H9 (cell line): ENCODE data around the gene IGFBP5. TPM values are rescaled to one million over a fixed set of nuclear protein-coding genes. Genes with fewer than 3 reads are reported as not detected.

Experiments used
- DNase-seq: peaks from one replicate; pipeline ENCODE4 v3.0.0-alpha.2; 2017
- H2AFZ ChIP-seq: one replicate; pipeline ENCODE4 v1.6.1; 2013; ENCODE audit warnings: mild to moderate bottlenecking, low read length, control low read depth, moderate library complexity
- H2AK5ac ChIP-seq: 2 replicates; pipeline ENCODE4 v1.6.1; 2013; ENCODE audit warnings: low read length, control low read depth, mixed read lengths; ENCODE audit not compliant: insufficient read length
- H2BK120ac ChIP-seq: one replicate; pipeline ENCODE4 v1.6.1; 2013; ENCODE audit warnings: low read depth, mild to moderate bottlenecking, low read length, control low read depth, inconsistent platforms; ENCODE audit not compliant: poor library complexity, severe bottlenecking
- H2BK12ac ChIP-seq: 2 replicates; pipeline ENCODE4 v1.6.1; 2013; ENCODE audit warnings: low read length, control low read depth, mixed read lengths, low read depth; ENCODE audit not compliant: insufficient read length
- H2BK15ac ChIP-seq: 2 replicates; pipeline ENCODE4 v1.6.1; 2013; ENCODE audit warnings: low read depth, low read length, control low read depth
- H2BK20ac ChIP-seq: one replicate; pipeline ENCODE4 v1.6.1; 2013; ENCODE audit warnings: low read depth, mild to moderate bottlenecking, low read length, control low read depth, inconsistent platforms; ENCODE audit not compliant: poor library complexity, severe bottlenecking
- H2BK5ac ChIP-seq: 2 replicates; pipeline ENCODE4 v1.6.1; 2013; ENCODE audit warnings: low read length, control low read depth, mixed read lengths; ENCODE audit not compliant: insufficient read length
- H3K14ac ChIP-seq: 2 replicates; pipeline ENCODE4 v1.6.1; 2013; ENCODE audit warnings: low read length, control low read depth; ENCODE audit not compliant: insufficient read depth
- H3K18ac ChIP-seq: 2 replicates; pipeline ENCODE4 v1.6.1; 2013; ENCODE audit warnings: low read depth, mild to moderate bottlenecking, mixed read lengths, low read length, control low read depth; ENCODE audit not compliant: insufficient read length
- H3K23ac ChIP-seq: 2 replicates; pipeline ENCODE4 v1.6.1; 2013; ENCODE audit warnings: low read length, control low read depth, mixed read lengths, low read depth; ENCODE audit not compliant: insufficient read length
- H3K23me2 ChIP-seq: 2 replicates; pipeline ENCODE4 v1.6.1; 2013; ENCODE audit warnings: low read depth, mild to moderate bottlenecking, mixed read lengths, low read length, control low read depth; ENCODE audit not compliant: insufficient read length, poor library complexity, severe bottlenecking
- H3K27ac ChIP-seq: 2 replicates; pipeline ENCODE4 v1.5.1; 2013; ENCODE audit warnings: low read length, control low read depth, mixed read lengths, low read depth; ENCODE audit not compliant: insufficient read length
- H3K27me3 ChIP-seq: 2 replicates; pipeline ENCODE4 v1.6.1; 2013; ENCODE audit warnings: low read length, control low read depth, inconsistent platforms; ENCODE audit not compliant: insufficient read depth
- H3K4ac ChIP-seq: 2 replicates; pipeline ENCODE4 v1.6.1; 2013; ENCODE audit warnings: low read depth, mild to moderate bottlenecking, control low read depth, inconsistent platforms, low read length, moderate library complexity
- H3K4me1 ChIP-seq: 2 replicates; pipeline ENCODE4 v1.6.1; 2013; ENCODE audit warnings: low read length, control low read depth, inconsistent platforms; ENCODE audit not compliant: insufficient read depth
- H3K4me2 ChIP-seq: 2 replicates; pipeline ENCODE4 v1.6.1; 2013; ENCODE audit warnings: low read length, control low read depth, mixed read lengths; ENCODE audit not compliant: insufficient read length, insufficient read depth
- H3K56ac ChIP-seq: 2 replicates; pipeline ENCODE4 v1.6.1; 2013; ENCODE audit warnings: low read depth, mild to moderate bottlenecking, mixed read lengths, low read length, control low read depth; ENCODE audit not compliant: insufficient read length
- H3K79me1 ChIP-seq: 2 replicates; pipeline ENCODE4 v1.6.1; 2013; ENCODE audit warnings: low read depth, mild to moderate bottlenecking, moderate library complexity, low read length, control low read depth, inconsistent platforms; ENCODE audit not compliant: insufficient read depth, poor library complexity, severe bottlenecking
- H3K79me2 ChIP-seq: 2 replicates; pipeline ENCODE4 v1.6.1; 2013; ENCODE audit warnings: low read length, control low read depth, inconsistent platforms; ENCODE audit not compliant: insufficient read depth
- H3K9ac ChIP-seq: 2 replicates; pipeline ENCODE4 v1.6.1; 2013; ENCODE audit warnings: low read length, control low read depth, mixed read lengths; ENCODE audit not compliant: insufficient read length; ENCODE audit errors: extremely low read depth
- H3K9me3 ChIP-seq: one replicate; pipeline ENCODE4 v1.6.1; 2013; ENCODE audit warnings: low read depth, low read length, inconsistent platforms; ENCODE audit not compliant: control insufficient read depth
- H3T11ph ChIP-seq: one replicate; pipeline ENCODE4 v1.6.1; 2013; ENCODE audit warnings: mild to moderate bottlenecking, low read length, control low read depth, inconsistent platforms
- H4K20me1 ChIP-seq: one replicate; pipeline ENCODE4 v1.6.1; 2013; ENCODE audit not compliant: control insufficient read depth, insufficient read length, insufficient read depth
- H4K5ac ChIP-seq: 2 replicates; pipeline ENCODE4 v1.6.1; 2013; ENCODE audit warnings: low read depth, mild to moderate bottlenecking, mixed read lengths, low read length, control low read depth; ENCODE audit not compliant: insufficient read length
- H4K8ac ChIP-seq: replicated peaks from 2 replicates; pipeline ENCODE4 v1.6.1; 2013; ENCODE audit warnings: low read length, control low read depth, mixed read lengths, low read depth; ENCODE audit not compliant: insufficient read length
- H4K91ac ChIP-seq: 2 replicates; pipeline ENCODE4 v1.6.1; 2013; ENCODE audit warnings: low read depth, mild to moderate bottlenecking, moderate library complexity, mixed read lengths, low read length, control low read depth; ENCODE audit not compliant: insufficient read length
- H3K27ac Mint-ChIP-seq, 3 experiments: 2 replicates in 2 of 3; 3 replicates in 1 of 3; pipeline ENCODE4 v1.8.0; 2020 to 2021; ENCODE audit warnings: mixed read lengths in 3 of 3, mild to moderate bottlenecking in 1 of 3, moderate library complexity in 1 of 3
- H3K27me3 Mint-ChIP-seq: 2 replicates; pipeline ENCODE4 v1.8.0; 2021; ENCODE audit warnings: low read depth, mild to moderate bottlenecking, moderate library complexity, mixed read lengths
- H3K36me3 Mint-ChIP-seq, 3 experiments: 2 replicates in 2 of 3; 3 replicates in 1 of 3; pipeline ENCODE4 v1.8.0; 2020 to 2021; ENCODE audit warnings: low read depth in 3 of 3, mixed read lengths in 3 of 3; ENCODE audit not compliant: insufficient read depth in 1 of 3
- H3K4me1 Mint-ChIP-seq, 2 experiments: 2 replicates each; pipeline ENCODE4 v1.8.0; 2020; ENCODE audit warnings: mixed read lengths in 2 of 2
- H3K4me3 Mint-ChIP-seq, 2 experiments: 2 replicates in 1 of 2; 3 replicates in 1 of 2; pipeline ENCODE4 v1.8.0; 2020 to 2021; ENCODE audit warnings: mild to moderate bottlenecking in 2 of 2, mixed read lengths in 2 of 2, moderate library complexity in 1 of 2
- H3K9me3 Mint-ChIP-seq, 2 experiments: 2 replicates in 1 of 2; 3 replicates in 1 of 2; pipeline ENCODE4 v1.8.0; 2020; ENCODE audit warnings: mild to moderate bottlenecking in 2 of 2, mixed read lengths in 2 of 2, moderate library complexity in 1 of 2
- WGBS: extraction: QIAGEN DNeasy Blood & Tissue Kit; methylation state at CpG from one replicate; pipeline ENCODE4 v1.1.7; 2013; ENCODE audit warnings: missing lambda C conversion rate, low lambda C conversion rate, mixed read lengths; ENCODE audit not compliant: insufficient read length; ENCODE audit errors: extremely low coverage; 5-methylcytosine and 5-hydroxymethylcytosine counted together
- total RNA-seq: library from RNA; stranded (reverse); gene quantifications from 2 replicates; pipeline ENCODE4 v1.2.1, GENCODE V29; 2021
- TF ChIP-seq, protein P1 (sequence below): fragments of 200-600 bp; sonication (generic); conservative IDR thresholded peaks from 3 replicates; pipeline ENCODE4 v1.8.0; 2021; ENCODE audit warnings: antibody characterized with exemption, mild to moderate bottlenecking

Gene IGFBP5
- total RNA-seq, 1 experiment from 2014 or later, result 0.90 TPM

DNA sequence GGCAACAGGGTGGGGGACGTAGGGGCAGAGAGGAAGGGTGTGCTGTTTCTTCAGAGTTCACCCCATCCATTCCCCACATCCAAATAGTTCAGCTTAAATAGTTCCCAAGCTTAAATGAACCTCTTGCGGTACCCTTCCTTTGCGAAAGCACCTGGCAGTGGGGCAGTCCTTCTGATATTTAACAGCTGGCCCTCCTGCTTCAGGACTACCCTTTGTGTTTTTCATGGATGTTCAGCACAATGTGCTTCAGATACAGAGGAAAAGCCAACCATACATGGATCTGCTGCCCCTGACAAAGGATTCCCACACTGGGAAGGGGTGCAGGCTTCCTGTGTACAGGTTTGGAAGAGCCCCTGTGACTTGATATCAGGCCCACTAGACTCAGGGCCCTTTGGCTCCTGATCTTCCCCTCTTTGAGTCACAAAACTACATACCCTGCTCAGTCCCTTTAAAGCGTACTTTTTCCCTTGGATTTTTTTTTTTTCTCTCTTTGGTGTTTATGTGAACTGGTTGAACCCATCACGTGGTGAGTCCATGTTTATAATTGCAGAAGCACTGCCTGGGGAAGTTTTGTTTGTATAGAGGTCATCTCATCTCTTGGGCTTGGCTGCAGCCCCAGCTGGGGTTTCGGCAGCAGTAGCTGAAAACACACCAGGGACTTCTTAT lies 45.3 kb upstream of the IGFBP5 start:
- Mint-ChIP-seq H3K36me3 (no peaks in the 10 kb centered on the region; a peak in 1 of 7 replicates), H3K27me3 (peaks cover 4% of the 10 kb centered on the region), H3K27ac (peak overlapping the region in 1 of 3 experiments; percentile 33; a peak in 2 of 7 replicates), H3K9me3 (peaks cover 0 to 1% of the 10 kb centered on the region in 2 experiments; a peak in 2 of 5 replicates), H3K4me1 (peaks cover 18 to 19% of the 10 kb centered on the region in 2 experiments), H3K4me3 (no peak overlapping the region)
- Histone ChIP-seq H2BK5ac (no peak overlapping the region), H3T11ph (no peak overlapping the region), H3K4me1 (no peaks in the 10 kb centered on the region), H4K20me1 (peaks cover 6% of the 10 kb centered on the region), H2BK20ac (no peak overlapping the region), H2BK12ac (no peak overlapping the region), H3K9me3 (no peaks in the 10 kb centered on the region), H3K27me3 (no peaks in the 10 kb centered on the region), H3K9ac (no peak overlapping the region), H4K91ac (no peak overlapping the region), H3K4ac (no peak overlapping the region), H3K23me2 (no peaks in the 10 kb centered on the region), H3K4me2 (no peak overlapping the region), H4K5ac (no peak overlapping the region), H3K79me1 (no peaks in the 10 kb centered on the region), H3K23ac (no peak overlapping the region), H2AFZ (no peak overlapping the region), H3K27ac (no peak overlapping the region), H3K14ac (no peak overlapping the region), H4K8ac (no peak overlapping the region), H2AK5ac (no peak overlapping the region), H3K56ac (no peak overlapping the region), H3K18ac (no peak overlapping the region), H2BK120ac (no peak overlapping the region), H3K79me2 (no peaks in the 10 kb centered on the region), H2BK15ac (no peak overlapping the region)
- DNase-seq, result no peak
- no CpG with 5 or more reads among the region's 6 CpGs for WGBS
- TF ChIP-seq, protein P1, sequence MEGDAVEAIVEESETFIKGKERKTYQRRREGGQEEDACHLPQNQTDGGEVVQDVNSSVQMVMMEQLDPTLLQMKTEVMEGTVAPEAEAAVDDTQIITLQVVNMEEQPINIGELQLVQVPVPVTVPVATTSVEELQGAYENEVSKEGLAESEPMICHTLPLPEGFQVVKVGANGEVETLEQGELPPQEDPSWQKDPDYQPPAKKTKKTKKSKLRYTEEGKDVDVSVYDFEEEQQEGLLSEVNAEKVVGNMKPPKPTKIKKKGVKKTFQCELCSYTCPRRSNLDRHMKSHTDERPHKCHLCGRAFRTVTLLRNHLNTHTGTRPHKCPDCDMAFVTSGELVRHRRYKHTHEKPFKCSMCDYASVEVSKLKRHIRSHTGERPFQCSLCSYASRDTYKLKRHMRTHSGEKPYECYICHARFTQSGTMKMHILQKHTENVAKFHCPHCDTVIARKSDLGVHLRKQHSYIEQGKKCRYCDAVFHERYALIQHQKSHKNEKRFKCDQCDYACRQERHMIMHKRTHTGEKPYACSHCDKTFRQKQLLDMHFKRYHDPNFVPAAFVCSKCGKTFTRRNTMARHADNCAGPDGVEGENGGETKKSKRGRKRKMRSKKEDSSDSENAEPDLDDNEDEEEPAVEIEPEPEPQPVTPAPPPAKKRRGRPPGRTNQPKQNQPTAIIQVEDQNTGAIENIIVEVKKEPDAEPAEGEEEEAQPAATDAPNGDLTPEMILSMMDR, result no peak
